AG04449 (cell line): ENCODE measurements around the gene DRAM1.

ENCODE experiments used
- CTCF ChIA-PET: fragments of 350-600 bp; formaldehyde crosslinking; extraction: SDS; loops from one replicate; lab custom pipeline; 2021; ENCODE audit warnings: antibody characterized with exemption; lab: Yijun Ruan, JAX
- POLR2A ChIA-PET: fragments of 400-600, 350-600 bp; formaldehyde crosslinking; extraction: SDS; loops from one replicate; lab custom pipeline; 2020; ENCODE audit warnings: antibody characterized with exemption, inconsistent platforms; lab: Yijun Ruan, JAX
- DNase-seq: peaks from one replicate; pipeline ENCODE4 v3.0.0-alpha.2; 2010; ENCODE audit warnings: low read depth, low spot score
- H3K4me3 ChIP-seq: 2 replicates; pipeline ENCODE4 v1.5.1; 2011; ENCODE audit warnings: low read depth, mild to moderate bottlenecking, control low read depth, low read length
- CTCF ChIP-seq: IDR thresholded peaks from one replicate; pipeline ENCODE4 v1.5.1; 2011; ENCODE audit warnings: mild to moderate bottlenecking, moderate library complexity, low read length, control low read depth, inconsistent platforms; ENCODE audit not compliant: insufficient read depth; ENCODE audit errors: missing control alignments

DRAM1 gene

DNA sequence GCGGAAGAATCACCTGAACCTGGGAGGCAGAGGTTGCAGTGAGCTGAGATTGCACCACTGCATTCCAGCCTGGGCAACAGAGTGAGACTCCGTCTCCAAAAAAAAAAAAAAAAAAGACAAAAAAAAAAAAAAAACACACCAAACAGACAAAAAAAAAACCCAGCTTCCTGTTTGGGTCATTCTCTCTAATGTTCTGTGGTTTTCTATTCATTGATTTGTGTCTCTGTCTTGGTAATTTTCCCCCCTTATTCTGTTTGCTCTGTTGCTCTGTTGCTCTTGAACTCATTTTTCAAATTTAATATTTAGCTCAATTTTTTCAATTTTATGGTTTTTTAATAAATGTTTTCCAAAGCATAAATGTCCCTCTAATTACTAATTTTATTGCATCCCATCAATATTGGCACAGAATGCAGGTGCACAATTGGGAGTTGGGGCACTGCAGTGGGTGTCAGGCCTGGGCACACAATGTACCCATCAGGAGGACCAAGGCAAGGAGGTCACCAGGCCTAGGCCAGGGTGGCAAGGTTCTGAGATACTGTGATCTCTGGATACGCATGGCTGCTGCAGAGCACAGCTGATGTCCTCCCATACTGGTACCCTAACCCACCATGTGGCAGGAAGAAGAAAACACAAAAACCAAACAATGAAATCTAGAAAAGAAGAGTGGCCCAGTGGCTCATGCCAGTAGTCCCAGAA, 38.6 kb upstream of the DRAM1 start:
- no peak overlapping the region for H3K4me3 ChIP-seq
- ChIA-PET CTCF (interaction anchor here (0.7 to 8.7 kb wide), 18 partner anchors 9 to 78 kb away, joined by 3 to 126 read pairs (median 10); partner anchors contain the start of genes DRAM1 and GNPTAB), POLR2A (no interaction called here)
- DNase-seq: no peak
- TF ChIP-seq CTCF: no peak

- peak; percentile 82 for TF ChIP-seq CTCF
- no peak overlapping the region for H3K4me3 ChIP-seq
- DNase-seq: no peak
- ChIA-PET POLR2A (interaction anchor here (0.6 kb wide), 1 partner anchor 45 kb away, joined by 3 read pairs; no protein-coding TSS in a partner anchor), CTCF (interaction anchor here (0.6 to 8.7 kb wide), 31 partner anchors 8 to 732 kb away, joined by 3 to 126 read pairs (median 6); partner anchors contain the start of gene GNPTAB)
Measured at GRCh38 chr12:101839324-101840283, 37.8 kb upstream of the DRAM1 start.

- DNase-seq: no peak
- ChIA-PET CTCF (interaction anchor here (0.7 to 8.7 kb wide), 12 partner anchors 11 to 426 kb away, joined by 3 to 126 read pairs (median 16); partner anchors contain the start of gene GNPTAB), POLR2A (no interaction called here)
- TF ChIP-seq CTCF: no peak
- H3K4me3 ChIP-seq: no peak overlapping the region
Measured at GRCh38 chr12:101841069-101841468, 36.3 kb upstream of the DRAM1 start.

DNA sequence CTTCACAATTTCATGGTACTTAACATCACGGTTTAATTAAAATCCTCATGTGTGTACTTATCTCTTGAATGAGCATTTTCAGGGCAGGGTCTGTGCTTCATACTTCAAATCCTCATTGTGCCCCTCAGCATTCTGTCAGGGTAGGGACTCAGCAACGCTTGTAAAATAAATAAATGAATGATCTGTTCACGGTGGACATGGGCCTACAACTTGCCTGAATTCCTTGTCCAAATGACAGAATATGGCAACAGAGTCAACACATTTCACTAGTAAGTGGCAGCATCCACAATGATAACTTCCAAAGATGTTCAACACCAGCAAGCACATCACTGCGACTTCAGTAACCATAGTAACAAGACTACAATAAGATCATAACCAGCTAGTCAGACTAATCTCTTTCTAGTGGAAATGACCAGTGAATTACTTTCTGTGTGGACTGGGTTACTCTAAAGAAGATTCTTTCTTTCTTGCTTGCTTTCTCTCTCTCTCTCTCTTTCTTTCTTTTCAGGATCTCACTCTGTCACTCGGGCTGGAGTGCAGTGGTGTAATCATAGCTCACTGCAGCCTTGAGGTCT, 32.2 kb upstream of the DRAM1 start:
- CTCF ChIA-PET: interaction anchor here (1.5 to 8.7 kb wide), 2 partner anchors 17 to 71 kb away, joined by 3 to 126 read pairs; partner anchors contain the start of gene GNPTAB
- POLR2A ChIA-PET: no interaction called here
- no peak overlapping the region for H3K4me3 ChIP-seq
- DNase-seq: no peak
- TF ChIP-seq CTCF: no peak

DNA sequence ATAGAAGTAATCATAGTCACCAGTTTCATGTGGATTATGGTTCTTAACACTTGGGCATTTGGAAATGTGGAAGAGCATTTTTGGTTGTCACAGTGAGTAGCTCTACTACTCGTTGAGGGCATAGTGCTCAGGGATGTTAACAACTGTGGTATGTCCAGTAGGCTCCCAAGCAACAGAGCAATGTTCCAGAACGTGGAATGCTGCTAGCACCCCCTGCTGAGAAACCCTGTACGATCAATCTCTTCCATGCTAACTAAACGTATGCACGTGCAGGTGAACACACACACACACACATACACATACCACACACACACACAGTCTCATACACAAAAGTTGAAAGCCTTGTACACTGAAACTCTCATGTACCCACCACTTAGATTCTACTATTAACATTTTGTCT, 30.1 kb upstream of the DRAM1 start:
- POLR2A ChIA-PET: no interaction called here
- DNase-seq: no peak
- no peak for TF ChIP-seq CTCF
- no peak overlapping the region for H3K4me3 ChIP-seq
- CTCF ChIA-PET: interaction anchor here (0.8 to 2.7 kb wide), 4 partner anchors 8 to 16 kb away, joined by 3 to 17 read pairs (median 4); no protein-coding TSS in a partner anchor
